HG02970 (cell line): Measurements from ENCODE around the gene TGFBRAP1.
"Not testable (repeated sequence)": the region's sequence is repeated elsewhere in the genome, so short reads cannot be mapped to it uniquely, and the experiment has no call there.

Source experiments
- ATAC-seq: cut with Tn5 transposase; IDR thresholded peaks from one replicate; pipeline ENCODE4 v1.9.1; 2021; ENCODE audit warnings: mild to moderate bottlenecking, moderate library complexity, moderate number of reproducible peaks; ENCODE audit not compliant: unreplicated experiment, low FRiP score

TGFBRAP1 gene

DNA sequence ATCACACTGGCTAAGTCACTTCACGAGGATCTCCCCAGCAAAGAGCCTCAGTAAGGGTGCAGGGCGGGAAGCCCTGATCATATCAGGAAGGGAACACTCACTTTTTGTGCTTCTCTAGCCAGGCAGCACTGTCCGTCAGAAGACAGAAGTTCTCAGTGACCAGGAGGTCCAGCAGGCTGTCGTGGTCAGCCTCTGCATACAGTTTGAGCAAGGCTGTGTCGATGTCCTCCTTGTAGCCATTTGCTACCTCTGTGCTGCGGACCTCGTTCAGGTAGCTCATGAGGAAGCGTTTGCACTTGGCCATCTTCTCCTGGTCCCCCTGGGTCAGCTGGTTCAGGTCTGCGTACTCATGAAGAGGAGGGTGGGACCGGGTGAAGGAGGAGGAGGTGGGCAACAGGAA, 49.3 kb downstream of the TGFBRAP1 start:
- no peak for ATAC-seq

DNA sequence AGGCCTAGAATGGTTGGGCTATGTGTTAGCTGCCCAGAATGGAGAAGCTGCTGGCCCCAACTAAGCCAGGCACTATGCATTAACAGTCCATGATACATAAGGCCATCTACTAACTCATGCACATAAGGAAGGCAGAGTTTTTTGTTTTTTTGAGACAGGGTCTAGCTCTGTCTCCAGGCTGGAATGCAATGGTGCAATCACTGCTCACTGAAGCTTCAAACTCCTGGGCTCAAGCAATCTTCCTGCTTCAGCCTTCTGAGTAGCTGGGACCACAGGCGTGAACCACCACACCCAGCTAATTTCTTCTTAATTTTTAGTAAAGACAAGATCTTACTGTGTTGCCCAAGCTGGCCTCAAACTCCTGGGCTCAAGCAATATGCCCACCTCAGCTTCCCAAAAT, 50.4 kb downstream of the TGFBRAP1 start:
- no peak for ATAC-seq

DNA sequence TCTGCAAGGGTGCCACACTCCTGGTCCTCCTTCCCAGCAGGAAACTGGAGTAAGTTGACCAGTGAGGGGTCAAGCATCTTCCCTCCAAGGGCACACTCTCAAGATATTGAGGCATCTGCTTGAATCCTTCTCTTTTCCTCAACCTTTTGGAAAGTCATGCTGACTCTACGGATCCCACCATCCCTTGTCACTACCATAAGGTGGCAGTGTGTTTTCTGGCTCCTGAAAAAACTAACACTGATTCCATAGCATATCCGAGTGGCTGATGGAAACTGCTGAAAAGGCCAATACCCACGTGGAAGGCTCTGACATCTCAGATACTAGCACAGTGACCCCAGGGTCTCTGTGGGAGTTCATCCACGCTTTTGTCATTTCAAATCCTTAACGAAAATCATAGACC, 50.9 kb downstream of the TGFBRAP1 start:
- ATAC-seq, result no peak

DNA sequence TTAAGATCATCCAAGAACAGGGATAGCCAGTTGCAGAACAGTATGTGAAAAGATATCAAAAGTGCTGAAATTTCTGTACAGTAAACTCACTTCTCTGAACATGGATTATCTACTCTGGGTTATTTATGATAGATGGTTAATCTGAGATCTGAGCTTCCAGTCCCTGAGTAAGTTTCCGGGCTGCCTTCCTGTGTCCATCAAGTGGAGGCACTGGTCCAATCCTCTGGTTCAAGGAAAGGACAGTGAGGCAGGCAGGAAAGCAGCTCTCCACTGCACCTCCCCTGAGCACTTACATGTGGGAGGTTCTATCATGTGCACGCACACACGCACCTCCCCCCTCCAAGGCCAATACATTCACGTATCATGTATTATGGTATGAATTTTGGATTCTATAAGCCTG, 55.5 kb downstream of the TGFBRAP1 start:
- ATAC-seq, result no peak

DNA sequence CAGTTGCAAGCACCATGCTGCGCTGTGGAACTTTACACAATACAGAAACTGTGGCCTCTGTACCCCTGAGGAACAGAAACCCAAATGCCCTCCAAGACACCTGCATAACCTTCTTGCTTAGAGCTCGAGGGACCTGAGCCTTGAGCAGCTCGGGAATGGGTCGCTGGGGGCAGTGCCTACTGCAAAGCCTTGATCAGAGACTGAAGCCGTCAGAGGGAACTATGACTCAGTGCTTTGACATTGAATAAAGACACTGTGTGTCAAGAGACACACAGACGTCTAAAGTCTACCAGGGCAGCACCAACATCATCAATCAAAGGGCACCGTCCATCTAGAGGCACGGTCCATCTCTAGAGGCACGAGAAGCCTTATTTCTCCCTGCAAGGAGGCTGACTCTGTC, 57.4 kb downstream of the TGFBRAP1 start:
- no peak for ATAC-seq

DNA sequence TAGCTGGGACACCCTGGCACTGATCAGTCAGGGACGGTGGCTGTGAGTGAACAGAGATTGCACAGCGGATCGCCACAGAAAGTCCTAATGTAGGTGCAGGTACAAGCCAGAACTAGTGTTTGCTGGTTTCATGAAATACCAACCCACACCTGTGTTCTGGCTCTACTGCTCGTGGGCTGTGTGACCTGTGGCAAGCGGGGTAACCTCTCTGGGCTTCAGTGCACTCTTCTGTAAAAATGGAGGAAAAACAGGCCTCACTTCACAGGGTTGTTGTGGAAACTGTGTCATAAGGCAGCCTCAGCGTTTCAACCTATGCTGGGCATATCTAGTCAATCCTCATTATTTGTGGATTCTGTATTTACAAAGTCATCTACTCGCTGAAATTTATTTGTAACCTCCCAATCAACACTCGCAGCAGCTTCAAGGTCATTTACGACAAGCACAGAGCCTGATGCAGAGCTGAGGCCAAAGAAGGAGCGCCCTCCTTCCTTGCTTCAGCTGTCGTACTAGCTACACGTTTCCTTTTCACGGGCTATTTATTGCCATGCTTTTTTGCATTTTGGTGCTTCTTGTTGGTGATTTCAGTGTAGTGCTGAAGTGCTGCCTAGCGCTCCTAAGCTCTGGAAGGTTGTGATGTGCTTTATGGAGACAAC, 58.0 kb downstream of the TGFBRAP1 start:
- no peak for ATAC-seq

DNA sequence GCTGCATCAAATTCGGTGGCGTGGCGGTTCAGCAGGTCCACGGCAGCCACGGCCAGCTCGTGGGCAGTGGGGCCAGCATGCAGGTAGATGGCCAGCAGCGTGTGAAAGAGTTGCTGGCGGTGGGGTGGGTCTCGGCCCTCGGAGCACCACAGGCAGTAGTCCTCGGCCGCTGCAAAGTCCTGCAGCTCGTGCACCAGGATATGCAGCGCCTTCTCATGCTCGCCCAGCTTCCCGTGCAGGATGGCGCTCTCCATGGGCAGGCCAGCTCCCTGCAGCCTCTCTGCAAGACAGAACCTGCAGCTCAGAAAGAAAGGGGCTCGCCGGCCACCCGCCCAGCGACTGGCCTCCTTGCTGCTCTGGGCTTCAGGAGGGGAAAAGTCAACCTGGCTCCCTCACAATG, 60.1 kb downstream of the TGFBRAP1 start:
- no peak for ATAC-seq

DNA sequence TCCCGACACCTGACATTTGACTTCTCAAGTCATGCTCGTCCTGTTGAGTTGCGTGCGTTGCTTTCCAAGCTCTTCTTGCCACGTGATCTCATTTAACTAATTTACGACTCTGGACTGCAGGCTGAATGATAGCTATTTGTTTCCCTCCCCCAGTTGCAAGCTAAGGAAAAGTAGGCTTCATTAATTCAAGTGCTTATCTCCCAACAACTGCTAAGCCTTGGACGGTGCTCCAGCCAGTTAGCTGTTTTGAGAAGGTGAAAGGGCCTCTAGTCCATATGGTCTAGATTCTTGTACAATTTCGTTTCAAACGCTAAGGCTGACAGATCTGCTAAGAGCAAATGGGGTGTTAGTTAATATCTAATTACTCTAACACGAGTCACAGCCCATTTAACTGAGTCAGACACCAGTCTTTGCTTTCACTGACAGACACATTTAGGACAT, 66.9 kb downstream of the TGFBRAP1 start:
- ATAC-seq, result no peak

DNA sequence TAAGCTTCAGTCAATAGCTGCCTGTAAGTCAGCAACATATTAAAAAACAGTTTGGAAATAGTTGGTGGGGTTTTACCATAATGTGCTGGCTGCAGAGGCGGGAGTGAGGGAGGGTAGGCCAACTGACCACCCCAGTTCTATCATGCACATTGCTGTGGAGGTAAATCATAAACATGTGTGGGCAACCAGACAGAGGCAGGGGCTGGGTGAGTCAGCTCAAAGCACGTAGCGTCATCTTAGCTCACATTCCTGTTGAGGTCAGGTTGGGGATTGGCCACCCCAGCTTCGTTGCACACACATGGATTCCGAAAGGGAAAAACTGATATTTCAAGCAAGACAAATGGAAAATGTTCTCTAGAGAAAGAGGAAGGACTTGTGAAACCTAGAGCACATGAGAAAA, 68.5 kb downstream of the TGFBRAP1 start:
- ATAC-seq, result no peak

DNA sequence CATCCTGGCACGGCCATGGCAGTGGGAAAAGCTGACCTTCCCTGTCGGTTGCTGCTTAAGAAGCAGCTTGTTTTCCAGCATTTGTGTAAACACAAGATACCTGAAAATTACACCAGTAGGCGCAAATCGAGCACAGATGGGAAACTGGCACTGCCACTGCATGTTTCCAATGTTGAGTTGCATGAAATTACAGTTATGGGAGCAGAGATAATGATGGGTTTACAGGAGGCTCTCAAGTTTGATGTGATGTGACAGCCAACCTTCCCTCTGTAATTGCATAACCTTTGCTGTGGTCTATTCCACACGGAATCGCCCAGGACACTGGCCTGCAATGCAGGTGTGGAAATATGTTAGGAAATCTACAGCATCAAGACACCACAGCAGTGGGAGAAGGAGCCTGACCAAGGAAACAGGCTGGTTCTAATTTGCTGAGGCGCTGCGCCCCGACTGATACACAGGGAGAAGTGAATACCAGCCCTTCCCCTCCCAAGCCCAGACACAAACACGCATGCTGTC, 70.6 kb downstream of the TGFBRAP1 start:
- ATAC-seq, result no peak

DNA sequence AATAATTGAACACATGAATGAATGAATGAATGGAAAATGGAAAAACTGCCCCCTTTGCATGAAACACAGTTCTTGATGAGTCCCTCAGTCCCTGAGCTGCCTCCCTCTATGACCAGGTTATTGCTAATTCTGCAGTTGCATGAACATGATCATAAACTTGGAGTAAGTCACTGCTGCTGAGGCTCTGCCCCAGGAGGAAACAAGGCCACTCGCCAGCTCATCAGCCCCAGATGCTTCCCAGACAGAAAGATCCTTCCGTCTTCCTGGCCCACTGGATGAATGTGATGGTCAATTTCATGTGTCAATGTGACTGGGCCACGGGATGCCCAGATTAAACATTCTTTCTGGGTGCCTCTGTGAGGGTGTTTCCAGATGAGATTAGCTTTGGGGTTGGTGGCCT, 71.6 kb downstream of the TGFBRAP1 start:
- no peak for ATAC-seq

DNA sequence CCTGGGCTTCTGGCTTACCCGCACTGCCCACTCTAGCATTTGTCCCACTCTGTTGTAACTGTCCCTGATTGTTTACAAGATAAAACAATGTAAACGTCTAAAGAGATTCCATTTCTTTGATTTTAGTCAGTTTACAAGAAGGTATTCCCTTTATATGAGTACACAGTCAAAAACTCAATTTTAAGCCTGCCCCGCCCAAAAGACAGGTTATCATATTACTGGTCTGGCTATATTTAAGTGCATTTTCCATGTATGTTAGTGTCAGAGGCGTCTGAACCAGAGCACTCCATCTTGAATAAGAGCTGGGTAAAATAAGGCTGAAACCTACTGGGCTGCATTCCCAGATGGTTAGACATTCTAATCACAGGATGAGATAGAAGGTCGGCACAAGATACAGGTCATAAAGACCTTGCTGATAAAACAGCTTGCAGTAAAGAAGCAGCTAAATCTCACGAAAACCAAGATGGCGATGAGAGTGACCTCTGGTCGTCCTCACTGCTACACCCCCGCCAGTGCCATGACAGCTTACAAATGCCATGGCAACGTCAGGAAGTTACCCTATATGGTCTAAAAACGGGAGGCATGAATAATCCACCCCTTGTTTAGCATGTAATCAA, 73.0 kb downstream of the TGFBRAP1 start:
- ATAC-seq, result no peak

DNA sequence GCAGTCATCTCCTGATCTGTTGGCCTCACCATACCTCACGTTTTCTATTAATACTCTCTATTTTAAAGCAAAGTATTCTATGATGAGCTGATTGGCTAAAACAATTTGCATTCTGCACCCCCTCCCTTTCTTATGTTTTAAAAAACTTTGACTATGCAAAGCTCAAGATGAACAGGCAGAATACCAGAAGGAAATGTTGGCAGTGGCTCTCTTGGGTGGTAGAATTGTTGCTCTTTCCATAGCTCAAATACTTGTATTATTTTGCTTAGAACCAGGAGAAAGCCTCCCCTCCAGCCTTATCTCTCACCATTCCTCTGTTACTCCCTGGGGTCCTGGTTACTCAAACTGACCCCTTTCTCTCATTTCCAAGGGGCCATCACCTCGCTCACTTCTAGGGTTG, 73.6 kb downstream of the TGFBRAP1 start:
- ATAC-seq, result no peak

DNA sequence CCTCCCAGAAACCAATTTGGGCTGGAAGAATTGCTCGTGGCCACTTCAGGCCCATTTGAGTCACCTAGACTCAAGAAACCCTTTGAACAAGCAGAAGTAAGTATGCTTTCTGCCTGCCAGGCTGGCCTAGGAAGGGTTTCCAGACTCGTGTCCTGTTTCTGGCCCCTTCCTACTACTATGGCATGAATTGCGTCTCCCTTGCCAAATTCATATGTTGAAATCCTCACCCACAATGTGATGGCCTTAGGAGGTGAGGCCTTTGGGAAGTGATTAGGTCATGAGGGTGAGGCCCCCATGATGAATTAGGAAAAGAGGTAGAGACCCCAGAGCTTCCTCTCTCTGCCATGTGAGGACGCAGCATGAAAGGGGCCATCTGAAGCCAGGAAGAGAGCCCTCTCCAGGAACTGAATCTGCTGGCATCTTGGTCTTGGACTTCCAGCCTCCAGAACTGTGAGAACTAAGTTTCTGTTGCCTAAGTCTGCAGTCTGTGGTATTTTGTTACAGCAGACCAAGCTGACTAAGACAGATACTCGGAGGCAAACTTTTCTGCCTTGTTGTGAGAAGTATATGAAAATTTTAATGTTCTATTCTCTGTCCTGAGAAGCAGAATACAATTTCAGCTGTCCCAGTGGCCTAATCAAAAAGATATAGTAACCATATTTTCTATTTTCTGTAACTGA, 74.9 kb downstream of the TGFBRAP1 start:
- no peak for ATAC-seq

DNA sequence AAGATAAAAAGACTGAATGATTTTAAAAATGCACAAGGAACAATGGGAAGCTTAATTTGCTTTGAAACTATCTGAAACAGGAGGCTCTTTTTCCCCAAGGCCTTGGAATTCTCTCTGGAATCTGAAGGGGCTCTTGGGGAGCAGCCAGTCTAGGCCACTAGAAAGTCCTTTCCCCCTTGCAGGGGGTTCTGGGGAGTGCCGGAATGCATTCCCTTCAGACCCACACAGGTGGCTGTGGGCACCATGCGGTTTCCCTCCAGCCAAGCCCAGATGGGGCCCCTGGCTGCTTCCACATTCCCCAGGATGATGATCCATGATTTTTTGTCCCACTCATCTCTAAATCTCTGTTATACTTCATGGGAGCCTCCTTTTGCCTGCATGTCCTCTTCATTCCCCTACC, 77.3 kb downstream of the TGFBRAP1 start:
- ATAC-seq, result no peak

DNA sequence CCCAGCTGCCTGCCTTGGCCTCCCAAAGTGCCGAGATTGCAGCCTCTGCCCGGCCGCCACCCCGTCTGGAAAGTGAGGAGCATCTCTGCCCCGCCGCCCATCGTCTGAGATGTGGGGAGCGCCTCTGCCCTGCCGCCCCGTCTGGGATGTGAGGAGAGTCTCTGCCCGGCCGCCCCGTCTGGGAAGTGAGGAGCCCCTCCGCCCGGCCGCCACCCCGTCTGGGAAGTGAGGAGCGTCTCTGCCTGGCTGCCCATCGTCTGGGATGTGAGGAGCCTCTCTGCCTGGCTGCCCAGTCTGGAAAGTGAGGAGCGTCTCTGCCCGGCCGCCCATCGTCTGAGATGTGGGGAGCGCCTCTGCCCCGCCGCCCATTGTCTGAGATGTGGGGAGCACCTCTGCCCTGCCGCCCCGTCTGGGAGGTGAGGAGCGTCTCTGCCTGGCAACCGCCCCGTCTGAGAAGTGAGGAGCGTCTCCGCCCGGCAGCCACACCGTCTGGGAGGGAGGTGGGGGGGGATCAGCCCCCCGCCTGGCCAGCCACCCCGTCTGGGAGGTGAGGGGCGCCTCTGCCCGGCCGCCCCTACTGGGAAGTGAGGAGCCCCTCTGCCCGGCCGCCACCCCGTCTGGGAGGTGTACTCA, 78.4 kb downstream of the TGFBRAP1 start:
- not testable (repeated sequence) for ATAC-seq

DNA sequence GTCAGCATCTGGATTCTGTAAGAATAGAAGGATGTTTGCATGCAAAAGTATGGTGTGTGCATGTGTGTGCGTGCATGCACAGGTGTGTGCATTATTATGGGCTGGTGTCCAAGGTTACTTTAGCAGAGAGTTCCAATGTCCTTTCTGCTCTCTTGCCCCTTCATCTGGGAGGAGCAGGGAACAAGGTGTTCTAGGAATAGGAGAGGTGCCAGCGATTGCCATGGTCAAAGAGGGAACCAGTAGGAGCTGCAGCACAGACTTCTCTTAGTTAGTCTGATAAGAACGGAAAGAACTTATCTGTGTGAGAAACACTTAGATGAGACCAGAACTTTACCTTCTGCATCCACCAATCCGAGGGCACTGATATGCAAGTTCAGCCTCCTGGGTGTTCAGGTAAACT, 79.6 kb downstream of the TGFBRAP1 start:
- ATAC-seq, result no peak

DNA sequence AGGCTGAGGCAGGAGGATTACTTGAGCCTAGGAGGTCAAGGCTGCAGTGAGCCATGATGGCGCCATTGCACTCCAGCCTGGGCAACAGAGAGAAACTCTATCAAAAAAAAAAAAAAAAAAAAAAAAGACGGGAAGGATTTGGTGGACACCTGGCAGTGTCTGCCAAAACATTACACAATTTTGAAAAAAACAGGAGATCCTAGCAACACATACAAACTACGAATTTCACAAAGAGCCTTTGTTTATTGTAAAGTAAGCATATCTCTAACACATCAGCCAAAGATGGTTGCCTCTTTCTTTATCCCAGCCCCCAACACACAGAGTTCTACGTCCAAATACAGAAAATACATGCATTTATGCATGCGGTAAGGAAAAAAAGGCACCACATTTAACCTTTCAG, 80.4 kb downstream of the TGFBRAP1 start:
- no peak for ATAC-seq

DNA sequence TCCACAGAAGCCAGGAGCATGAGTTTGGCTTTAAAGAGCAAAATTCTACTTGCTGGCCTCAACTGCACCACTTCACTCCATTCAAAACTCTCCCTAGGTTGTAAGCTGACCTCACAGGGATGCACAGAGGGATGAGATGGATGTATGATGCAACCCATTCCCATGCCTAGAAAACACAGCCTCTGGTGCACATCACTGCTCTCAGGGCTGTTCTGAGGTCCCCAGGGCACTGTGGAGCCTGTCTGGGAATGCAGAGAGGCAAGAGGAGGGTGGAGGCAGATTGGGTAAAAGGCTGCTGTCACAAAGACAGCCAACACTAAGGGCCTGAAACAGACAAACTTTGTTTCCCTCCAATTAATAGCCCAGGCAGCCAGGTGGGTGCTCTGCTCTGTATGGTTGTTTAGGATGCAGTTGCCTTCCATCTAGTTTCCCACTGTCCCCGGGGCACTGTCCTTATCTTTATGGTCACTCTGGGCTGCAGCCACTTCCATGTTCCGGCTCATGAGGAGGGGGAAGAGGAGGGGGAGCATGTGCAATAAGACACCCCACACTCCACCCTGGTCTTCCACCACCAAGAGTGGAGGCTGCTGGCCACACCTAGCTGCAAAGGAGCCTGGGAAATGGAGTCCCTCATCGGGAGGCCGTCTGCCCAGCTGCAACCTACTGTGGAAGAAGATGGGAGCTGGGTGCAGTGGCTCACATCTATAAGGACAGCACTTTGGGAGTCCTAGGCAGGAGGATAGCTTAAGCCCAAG, 81.0 kb downstream of the TGFBRAP1 start:
- no peak for ATAC-seq

DNA sequence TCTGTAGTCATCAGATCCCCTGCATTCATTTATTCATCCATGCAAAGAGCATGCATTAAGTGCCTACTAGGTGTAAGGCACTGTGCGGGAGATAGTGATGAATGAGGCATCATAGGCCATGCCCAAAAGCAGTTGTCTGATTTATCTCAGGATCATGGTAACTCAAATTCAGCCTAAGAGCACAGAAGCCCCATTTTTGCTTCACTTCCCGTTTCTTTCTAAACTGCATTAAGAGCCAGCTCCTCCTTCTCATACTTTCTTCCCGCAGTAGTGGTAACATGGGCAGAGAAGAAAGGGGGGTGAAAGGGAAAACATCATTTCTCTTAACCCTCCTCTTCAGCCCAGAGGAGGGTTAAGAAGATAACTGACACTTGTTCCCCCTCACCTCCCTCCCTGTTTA, 85.1 kb downstream of the TGFBRAP1 start:
- no peak for ATAC-seq

DNA sequence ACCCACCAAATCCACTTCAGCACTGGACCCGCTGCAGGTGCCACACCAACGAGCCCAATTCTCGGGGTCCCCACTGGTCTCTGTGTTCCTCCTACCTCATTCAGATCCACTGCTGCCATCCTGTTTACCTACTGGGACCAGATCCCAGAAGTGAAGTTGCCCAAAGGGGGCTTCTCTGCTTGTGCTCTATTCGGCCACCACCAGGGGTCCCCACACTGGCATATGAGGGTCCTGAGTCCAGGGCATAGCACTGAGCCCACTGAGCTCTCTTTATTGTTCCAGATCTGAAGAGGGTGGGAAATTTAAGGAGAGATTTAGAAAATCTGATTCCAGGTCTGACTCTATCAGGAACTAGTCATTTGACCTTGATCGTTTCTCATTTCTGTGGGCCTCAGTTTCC, 85.6 kb downstream of the TGFBRAP1 start:
- ATAC-seq, result no peak
